HG02763 (cell line): ENCODE measurements around the gene DHX29.

Experiments
- ATAC-seq: cut with Tn5 transposase; IDR thresholded peaks from one replicate; pipeline ENCODE4 v1.9.1; 2021; ENCODE audit warnings: mild to moderate bottlenecking, moderate library complexity; ENCODE audit not compliant: unreplicated experiment

The DHX29 gene, protein sequence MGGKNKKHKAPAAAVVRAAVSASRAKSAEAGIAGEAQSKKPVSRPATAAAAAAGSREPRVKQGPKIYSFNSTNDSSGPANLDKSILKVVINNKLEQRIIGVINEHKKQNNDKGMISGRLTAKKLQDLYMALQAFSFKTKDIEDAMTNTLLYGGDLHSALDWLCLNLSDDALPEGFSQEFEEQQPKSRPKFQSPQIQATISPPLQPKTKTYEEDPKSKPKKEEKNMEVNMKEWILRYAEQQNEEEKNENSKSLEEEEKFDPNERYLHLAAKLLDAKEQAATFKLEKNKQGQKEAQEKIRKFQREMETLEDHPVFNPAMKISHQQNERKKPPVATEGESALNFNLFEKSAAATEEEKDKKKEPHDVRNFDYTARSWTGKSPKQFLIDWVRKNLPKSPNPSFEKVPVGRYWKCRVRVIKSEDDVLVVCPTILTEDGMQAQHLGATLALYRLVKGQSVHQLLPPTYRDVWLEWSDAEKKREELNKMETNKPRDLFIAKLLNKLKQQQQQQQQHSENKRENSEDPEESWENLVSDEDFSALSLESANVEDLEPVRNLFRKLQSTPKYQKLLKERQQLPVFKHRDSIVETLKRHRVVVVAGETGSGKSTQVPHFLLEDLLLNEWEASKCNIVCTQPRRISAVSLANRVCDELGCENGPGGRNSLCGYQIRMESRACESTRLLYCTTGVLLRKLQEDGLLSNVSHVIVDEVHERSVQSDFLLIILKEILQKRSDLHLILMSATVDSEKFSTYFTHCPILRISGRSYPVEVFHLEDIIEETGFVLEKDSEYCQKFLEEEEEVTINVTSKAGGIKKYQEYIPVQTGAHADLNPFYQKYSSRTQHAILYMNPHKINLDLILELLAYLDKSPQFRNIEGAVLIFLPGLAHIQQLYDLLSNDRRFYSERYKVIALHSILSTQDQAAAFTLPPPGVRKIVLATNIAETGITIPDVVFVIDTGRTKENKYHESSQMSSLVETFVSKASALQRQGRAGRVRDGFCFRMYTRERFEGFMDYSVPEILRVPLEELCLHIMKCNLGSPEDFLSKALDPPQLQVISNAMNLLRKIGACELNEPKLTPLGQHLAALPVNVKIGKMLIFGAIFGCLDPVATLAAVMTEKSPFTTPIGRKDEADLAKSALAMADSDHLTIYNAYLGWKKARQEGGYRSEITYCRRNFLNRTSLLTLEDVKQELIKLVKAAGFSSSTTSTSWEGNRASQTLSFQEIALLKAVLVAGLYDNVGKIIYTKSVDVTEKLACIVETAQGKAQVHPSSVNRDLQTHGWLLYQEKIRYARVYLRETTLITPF (N-terminal part only)

DNA sequence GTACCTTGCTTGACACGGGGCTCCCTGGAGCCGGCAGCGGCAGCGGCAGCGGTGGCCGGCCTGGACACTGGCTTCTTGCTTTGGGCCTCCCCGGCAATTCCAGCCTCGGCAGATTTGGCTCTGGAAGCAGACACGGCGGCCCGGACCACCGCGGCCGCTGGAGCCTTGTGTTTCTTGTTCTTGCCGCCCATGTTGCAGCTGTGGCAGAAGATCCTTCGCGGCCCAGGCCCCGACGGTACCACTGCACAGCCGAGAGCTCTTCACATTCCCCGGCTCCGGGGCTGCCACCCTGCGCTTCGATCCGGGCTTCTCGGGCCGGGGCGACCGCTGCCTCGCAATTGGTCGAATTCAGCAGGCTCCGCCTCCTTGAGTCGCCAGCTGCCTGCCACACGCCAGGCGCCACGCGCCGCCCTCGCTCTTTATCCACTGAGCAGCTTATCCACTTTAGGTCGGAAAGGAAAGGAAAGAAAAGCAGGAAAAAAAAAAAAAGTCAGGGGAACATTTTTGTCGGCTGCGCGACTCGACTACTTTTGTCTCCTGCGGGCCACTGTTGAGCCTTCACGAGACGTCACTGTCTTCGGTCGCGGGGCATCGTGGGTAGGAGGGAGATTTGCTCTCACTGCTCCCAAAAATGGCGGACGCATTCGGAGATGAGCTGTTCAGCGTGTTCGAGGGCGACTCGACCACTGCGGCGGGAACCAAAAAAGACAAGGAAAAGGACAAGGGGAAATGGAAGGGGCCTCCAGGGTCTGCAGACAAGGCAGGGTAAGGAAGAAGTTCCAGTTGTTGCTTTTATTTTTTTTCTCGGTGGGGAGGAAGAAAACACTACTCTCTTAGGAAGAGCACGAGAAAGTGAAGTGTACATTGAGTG, at the start of gene DHX29, which contains the start of gene MTREX:
Gene DHX29 (minus strand): TSS at position 312 of the 871 bp plus-strand sequence. CDS start 121 bp downstream, at position 191.
Gene MTREX (plus strand): TSS at position 607 of the 871 bp plus-strand sequence. CDS start 25 bp downstream, at position 632.
- ATAC-seq: peak; percentile 94

DNA sequence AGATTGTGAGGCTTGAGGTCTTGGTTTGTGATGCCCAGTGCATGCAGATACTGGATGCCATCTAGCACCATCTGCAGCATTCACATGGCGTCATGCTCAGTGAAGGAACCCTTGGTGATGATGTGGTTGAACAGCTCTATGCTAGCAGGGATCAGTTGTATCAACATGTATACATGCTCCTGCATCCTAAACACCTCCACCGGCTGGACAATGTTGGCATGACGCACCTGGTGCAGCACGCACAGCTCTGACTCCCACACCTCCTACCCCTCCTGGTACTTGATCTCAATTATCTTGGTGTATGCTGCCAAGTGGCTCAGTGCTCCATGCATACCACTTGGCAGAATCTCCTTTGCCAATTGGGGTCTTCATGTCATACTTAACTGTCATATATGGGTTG, 49.4 kb upstream of the DHX29 start:
- no peak for ATAC-seq

DNA sequence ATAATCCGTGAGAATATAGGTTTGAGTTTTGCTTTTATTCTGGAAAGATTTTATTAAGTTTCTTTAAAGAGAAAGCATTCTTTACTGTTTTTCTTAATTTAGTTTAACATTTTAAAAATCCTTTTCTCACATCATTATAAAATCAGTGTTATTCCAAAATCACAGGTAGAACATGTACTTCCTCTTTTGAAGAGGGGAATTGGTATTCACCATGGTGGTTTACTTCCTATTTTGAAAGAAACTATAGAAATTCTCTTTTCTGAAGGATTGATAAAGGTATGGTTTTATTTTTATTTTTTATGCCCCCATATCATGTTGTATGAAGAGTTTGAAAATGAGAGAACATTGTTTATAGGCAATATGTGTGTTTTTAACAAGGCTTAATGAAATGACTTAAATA, 43.3 kb upstream of the DHX29 start:
- no peak for ATAC-seq

DNA sequence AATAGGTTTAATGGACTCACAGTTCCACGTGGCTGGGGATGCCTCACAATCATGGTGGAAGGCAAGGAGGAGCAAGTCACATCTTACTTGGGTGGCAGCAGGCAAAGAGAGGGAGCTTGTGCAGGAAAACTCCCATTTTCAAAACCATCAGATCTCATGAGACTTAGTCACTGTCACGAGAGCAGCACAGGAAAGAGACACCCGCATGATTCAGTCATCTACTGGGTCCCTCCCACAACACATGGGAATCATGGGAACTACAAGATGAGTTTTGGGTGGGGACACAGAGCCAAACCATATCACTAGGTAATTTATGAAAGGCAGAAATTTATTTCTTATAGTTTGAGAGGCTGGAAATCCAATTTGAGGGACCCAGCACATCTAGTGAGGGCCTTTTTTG, 40.3 kb upstream of the DHX29 start:
- ATAC-seq: no peak

DNA sequence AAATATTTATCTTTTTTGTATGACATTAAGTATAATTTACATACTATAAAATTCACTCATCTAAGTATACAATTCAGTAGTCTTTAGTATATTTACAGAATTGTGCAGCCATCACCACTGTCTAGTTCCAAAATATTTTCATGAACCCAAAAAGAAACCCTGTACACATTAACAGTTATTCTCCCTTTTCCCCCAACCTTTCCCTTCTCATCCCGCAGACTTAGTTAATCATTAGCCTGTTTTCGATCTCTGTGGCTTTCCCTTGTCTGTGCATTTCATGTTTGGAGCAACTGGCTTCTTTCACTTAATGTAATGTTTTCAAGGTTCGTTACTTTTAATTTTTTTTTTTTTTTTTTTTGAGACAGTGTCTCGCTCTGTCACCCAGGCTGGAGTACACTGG, 37.8 kb upstream of the DHX29 start:
- ATAC-seq: no peak

DNA sequence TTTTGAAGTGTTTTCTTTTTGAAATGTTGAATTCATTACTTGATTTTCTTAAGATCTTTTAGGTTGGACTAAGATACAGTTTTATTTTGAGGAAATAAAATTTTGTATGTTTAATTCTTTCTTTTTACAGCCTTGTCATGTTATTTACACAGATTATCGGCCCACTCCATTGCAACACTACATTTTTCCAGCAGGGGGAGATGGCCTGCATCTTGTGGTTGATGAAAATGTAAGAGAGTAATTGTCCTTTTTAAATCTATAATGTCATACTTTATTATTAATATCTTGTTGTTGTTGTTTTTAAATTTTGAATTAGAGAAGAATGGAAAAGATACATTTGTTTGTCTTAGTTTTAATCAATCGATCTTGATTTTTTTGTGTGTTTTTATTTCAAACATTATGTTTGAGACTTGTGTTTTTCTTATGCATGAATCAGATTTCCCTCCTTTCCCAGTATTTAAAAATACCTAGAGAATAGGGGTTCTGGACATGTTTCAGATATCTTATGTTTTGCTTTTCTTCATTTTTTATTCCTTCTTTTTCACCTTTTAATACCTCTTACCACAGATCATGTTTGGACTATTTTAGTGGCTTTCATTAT, 37.0 kb upstream of the DHX29 start:
- ATAC-seq: no peak

DNA sequence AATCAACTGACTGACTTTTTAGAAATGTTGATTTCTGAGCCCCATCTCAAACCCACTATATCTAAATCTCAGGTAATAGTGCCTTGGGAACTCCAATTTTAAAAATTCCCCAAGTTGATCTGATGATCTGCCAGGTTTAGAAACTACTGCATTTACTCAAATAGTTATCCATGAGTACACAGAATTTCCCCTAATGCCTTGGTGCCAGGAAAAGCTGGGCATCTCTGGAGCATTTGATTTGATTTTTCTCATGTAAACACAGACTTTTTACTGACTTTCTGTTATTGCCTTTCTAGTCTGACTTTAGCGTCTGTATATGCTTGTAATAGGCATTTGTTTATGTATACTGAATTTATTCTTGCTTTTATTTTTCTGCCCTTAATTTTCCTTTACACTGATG, 36.1 kb upstream of the DHX29 start:
- no peak for ATAC-seq

DNA sequence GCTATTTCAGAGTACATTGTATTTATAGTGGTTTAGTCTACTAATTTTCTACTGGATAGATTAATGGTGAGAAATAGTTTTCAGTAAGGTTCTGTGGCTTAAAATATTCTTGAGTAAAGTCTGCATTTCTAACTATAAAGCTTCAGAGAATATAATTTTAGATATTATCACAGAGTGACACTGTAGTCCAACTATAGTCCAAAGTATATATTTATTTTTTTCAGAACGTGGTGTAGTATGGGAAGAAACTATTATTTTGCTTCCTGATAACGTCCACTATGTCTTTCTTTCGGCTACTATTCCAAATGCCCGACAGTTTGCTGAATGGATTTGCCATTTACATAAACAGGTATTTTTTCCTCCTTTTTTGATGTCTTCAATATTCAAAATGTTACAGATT, 35.6 kb upstream of the DHX29 start:
- no peak for ATAC-seq

DNA sequence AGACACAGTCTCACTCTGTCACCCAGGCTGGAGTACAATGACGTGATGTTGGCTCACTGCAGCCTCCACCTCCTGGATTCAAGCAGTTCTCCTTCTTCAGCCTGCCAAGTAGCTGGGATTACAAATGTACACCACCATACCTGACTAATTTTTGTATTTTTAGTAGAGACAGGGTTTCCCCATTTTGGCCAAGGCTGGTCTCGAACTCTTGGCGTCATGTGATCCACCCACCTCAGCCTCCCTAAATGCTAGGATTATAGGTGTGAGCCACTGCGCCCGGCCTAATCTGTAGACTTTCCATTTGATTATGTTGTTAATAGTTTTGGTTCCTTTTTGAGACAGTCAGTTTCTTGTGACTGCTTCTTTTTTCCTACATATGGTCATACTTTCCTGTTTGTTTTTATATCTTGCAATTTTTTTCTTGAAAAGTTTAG, 31.3 kb upstream of the DHX29 start:
- peak; percentile 54 for ATAC-seq

DNA sequence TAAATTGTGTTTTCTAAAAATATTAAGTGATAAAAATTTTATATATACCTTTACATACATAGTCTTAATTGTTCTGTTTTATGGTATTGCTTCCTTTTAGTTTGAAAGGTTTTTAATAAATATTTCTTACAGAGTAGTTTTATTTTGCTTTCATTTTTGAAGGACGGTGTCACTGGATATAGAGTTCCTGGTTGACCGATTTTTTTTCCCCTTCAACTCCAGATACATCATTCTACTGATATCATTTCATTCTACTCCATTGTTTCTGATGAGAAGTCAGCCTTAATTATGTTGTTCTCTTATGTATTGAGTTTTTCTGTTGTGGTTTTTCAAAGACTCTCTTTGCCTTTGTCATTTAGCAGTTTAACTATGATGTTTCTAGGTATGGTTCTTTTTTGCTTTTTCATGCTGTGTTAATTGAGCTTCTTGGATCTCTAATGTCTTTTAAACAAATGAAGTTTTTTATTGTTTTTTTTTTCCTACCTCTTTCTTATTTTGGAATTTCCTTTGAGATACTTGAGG, 30.7 kb upstream of the DHX29 start:
- ATAC-seq: no peak

DNA sequence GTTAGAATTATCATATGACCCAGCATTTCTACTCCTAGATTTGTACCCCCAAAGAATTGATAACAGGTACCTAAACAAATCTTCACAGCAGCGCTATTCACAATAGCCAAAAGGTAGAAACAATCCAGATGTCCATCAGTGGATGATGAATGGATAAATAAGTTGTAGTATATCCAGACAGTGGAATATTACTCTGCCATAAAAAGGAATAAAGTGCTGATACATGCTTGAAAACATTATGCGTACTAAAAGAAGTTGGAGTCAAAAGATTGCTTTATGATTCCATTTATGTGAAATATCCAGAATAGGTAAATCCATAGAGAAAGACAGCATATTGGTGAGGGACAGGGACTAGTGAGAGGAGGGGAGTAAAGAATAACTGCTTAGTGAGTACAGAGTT, 26.3 kb upstream of the DHX29 start:
- no peak for ATAC-seq

DNA sequence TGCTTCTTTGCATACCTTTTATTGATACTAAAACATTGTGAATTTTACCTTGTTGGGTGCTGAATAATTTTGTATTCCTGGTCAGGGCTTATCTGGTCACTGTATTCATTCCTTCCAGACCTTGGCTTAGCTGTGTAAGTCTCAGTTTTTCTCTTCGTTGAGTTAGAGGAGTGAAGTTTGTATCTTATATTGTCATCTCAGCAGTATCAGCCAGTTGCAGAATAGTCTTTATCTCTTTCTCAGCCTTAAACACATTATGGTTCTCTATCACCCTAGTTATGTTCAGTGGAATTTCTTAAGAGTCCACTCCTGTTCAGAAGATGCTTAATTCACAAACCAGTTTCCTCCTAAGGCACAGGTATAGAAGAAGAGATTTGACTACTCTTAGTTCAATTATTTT, 25.5 kb upstream of the DHX29 start:
- no peak for ATAC-seq

DNA sequence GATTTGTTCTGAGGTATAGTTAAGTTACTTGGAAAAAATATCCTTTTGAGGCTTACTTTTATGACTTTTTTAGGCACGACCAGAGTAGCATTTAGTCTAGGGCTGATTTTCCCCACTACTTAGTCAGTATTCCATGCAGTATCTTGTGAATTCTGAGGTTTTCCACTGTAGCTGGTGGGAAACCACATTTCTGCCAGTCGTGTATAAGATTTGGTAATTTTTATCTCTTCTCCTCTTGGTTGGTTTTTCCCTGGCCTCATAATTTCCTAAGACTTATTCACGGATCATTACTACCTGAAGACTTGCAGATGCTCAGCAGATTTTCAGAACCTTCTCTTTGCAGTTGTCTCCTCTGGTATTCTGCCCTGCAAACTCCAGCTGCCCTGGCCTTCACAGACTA, 23.8 kb upstream of the DHX29 start:
- no peak for ATAC-seq

DNA sequence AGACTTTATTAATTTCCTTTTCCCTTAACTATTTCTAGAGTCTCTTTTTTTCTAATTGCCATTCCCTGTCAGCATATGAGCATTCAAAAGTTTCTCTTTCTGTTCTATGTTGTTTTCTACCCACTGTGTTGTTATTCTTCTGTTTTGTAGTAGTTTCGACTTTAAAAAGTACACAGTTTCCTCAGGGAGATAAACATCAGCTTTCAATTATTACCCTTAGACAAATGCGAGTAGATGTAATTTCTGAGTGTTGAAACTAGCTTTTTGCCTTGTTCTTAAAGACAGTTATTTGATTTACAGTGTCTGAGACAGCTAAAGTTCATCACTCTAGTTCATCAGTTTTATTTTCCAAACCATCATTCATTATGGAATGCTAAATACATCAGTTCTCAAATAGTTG, 19.8 kb upstream of the DHX29 start:
- ATAC-seq: no peak

DNA sequence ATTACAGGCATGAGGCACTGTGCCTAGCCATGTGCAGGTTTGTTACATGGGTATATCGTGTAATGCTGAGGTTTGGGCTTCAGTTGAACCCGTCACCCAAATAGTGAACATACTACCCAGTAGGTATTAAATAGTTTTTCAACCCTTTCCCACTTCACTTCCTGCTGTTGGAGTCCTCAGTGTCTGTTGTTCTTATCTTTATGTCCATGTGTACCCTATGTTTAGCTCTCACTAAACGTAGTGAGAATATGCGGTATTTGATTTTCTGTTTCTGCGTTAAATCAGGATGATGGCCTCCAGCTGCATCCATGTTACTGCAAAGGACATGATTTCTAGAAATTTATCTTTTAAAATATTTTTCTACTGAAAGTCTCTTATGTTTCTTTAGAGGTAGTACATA, 18.1 kb upstream of the DHX29 start:
- ATAC-seq: no peak

DNA sequence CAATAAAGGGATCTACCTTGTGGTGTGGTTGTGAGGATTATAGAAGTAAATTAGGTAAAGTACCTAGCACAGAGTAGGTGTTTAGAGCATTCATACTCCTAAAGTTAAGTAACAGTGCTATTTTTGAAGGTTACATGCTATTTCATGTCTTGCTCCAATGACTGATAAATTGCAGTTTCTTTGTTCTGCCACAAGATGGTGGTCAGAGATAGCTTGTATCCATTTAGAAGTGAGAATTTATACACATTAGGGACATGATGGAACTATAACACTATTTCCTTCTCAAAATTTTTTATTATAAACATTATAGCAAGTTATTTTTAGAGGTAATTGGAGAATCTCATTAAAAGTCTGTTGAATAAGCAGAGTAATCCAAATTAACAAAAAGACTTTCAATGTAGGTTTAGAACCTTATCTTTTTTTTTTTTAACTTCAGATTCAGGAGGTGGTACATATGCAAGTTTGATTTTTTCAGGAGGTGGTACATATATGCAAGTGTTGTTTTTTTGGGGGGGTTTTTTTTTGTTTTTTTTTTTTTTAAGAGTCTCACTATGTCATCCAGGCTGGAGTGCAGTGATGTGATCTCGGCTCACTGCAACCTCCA, 17.4 kb upstream of the DHX29 start:
- peak; percentile 42 for ATAC-seq

DNA sequence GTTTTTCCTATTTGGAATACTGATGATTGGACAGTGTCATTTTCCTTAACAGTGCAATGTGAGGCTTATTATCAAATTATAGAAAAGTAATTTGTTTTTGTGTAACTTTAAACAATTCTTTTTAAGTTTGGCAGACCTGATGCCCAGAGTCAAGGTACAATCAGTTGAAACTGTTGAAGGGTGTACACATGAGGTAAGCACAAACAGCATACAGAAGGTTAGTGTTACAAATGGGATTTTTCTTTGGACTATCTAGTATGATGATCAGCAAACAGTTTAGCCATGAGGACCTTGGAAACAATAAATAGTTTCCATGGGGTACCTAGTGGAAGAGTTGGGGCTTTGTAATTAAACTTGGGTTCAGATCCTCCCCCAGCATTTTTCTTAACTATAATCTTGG, 16.5 kb upstream of the DHX29 start:
- ATAC-seq: no peak

DNA sequence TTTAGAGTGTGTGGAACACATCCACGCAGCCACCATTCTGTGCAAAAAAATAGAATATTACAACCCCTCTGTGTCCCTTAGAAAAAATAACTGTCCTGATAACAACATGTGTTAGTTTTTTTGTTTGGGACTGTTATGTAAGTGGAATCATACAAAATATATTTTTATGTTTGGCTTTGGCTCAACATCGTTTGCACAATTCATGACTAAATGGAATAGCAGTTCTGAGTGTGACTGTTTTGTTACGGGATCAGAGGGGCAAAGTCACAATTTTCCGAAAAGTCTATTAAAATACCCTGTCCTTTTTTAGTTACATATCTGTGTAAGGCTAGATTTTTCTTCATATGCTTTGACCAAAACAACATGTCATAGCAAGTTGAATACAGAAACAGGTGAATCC, 13.1 kb upstream of the DHX29 start:
- ATAC-seq: no peak

DNA sequence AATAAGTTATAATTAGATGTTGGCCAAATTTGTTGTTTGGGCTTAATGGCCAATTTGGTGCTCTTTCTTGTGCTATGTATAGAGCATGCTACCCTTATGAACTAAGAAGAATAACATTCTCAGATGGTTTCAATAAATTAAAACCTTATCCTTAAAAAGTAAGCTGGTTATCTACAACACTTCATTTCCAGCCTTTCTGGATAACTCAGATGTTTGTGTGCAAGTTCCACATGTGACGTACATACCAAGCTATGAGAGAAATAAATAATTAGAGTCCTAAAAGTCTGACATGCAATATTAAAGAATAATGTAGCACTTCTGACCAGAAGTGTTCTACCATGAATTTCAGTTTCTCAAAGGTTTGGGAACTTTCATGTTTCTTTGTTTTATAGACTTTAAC, 12.0 kb upstream of the DHX29 start:
- ATAC-seq: no peak
